ENCODE results near the gene CD300LD.
A peak's percentile ranks its signal among the peaks of the same experiment; 100 is the strongest.
"Not testable (repeated sequence)": the region's sequence is repeated elsewhere in the genome, so short reads cannot be mapped to it uniquely, and the experiment has no call there.

CD300LD gene
- total RNA-seq = 0 to 0.09 (median 0) reads per million in 18 experiments

DNA sequence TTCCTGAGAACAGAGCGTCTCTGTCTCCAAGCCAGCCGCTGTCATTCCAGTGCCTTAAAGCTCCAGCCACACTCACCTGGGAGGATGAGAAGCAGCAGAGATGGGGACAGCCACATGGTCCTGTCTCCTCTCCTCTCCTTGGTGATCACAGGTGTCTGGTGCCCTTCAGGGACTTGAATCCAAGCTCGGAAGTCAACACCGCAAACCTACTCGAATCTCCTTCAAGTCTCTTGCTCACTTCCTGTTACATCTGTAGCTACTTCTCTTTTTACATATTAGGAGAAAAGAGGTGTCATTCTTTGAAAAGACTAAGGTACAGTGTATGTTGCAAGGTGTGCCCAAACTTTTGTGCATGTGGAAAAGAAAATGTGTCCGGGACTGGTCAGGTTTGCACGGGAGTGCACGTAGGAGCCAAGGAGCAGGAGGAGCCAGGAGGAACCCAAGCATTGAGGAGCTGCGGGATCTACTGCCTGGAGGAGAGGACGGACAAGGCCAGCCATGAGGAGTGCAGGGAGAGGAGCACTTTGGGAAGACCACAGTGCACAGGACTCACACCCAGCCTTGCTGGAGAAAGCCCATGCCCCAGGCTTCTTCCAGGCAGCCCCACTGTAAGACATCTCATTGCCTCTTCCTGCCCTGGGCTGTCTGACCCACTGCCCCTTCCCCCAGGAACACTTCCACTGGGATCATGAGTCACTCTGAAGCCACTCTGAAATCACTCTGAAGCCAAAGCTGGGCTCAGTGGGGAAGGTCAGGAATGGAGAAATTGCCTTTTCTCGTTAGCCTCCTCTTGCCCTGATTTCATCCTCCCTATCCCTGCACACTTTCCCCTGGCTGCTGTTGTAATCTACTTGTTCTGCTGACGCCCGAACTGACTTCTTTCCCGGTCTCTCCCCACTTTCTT is at the start of gene CD300LD:
CD300LD (minus strand) TSS at position 197 of the 904 bp plus-strand sequence; CDS start at position 116, 81 bp downstream.
- DNase-seq = no peak

DNA sequence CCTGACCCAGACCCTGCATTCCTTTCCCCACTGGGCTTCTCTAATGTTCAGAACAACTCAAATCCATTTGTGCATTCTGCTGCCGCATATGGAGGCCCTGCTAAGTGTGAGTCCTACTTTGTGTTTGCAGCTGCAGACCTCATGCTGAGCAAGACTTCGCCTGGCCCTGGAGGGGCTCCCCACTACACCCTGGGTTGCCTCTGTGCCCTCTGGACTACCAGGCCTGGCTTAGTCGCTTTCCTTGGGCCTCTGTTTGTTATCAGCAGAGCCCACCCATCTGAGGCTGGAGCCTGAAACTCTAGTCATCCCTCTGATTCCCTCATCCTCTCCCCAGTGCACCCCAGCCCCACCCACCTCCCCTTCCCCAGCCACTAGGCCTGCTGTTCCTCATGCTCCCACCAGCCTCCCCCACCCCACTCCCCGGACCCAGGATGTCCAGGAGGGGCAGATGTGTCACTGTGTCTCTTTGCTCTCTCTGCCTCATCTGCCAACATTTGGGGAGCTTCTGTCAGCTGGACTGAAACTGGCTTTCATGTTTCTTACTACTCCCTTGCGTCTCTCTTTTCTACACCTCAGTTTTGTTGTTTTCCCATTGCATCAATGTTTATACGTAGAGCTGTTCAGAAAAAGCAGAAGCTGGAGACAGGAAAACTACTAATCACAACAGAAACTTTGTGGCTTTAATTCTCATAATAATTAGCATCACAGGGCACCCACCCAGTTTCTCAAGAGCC is 49.3 kb upstream of the CD300LD start:
- DNase-seq = peak; percentile 75 to 94

DNA sequence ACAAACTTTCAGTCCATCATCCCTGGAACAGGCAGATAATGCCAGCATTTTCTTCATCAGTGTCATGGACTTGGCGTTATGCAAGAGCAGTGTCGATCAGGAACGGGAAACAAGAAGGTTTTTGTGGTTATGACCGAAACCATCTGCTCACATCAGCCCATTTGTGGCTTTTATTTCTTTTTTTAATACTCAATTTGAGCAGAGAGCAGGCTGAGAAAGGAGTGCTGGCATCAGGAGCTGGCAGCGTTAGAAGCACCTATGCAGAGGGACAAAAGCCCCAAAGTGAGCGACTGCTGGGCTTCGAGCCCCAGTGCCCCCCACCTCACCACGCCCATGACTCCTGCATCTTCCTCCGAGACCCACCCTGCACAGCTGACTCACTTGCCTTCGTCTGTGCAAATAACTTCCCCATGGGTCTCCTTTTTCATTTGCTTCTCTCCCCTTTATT is 47.6 kb upstream of the CD300LD start:
- peak; percentile 78 to 79 for DNase-seq

DNA sequence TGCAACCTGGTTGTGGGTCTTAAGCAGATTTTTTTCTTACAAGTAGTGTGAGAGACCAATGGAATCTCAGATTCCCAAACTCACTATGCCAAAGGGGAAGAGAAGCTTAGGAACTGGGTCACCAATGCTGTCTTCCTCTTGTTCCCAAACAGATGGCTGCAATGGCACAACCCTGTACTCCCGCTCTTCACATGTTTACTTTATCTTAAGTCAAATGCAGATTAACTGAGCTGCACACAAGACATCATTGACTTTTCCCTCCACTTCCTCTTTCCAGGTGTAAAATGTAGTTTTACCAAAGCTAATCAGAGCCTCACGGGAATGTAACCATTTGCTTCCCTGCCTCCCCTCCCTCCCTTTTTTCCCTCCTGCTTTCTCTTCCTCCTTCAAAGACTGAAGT is 45.8 kb upstream of the CD300LD start:
- DNase-seq = peak in 1 of 2 donors; percentile 21

DNA sequence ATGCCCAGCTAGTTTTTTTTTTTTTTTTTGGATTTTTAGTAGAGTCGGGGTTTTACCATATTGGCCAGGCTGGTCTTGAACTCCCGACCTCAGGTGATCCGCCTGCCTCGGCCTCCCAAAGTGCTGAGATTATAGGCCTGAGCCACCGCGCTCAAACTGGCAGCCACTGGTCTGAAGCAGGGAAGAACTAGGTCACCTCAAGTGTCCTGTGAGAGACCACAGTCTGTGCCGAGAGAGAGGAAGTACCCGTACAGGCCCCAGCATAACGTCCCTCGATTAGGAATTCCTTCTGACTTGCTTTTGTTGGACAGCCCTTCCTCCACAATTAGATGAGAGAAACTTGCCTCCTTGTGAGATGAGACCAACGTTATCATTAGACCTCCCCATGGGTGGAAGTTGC is 45.2 kb upstream of the CD300LD start:
- peak; percentile 41 to 52 for DNase-seq

DNA sequence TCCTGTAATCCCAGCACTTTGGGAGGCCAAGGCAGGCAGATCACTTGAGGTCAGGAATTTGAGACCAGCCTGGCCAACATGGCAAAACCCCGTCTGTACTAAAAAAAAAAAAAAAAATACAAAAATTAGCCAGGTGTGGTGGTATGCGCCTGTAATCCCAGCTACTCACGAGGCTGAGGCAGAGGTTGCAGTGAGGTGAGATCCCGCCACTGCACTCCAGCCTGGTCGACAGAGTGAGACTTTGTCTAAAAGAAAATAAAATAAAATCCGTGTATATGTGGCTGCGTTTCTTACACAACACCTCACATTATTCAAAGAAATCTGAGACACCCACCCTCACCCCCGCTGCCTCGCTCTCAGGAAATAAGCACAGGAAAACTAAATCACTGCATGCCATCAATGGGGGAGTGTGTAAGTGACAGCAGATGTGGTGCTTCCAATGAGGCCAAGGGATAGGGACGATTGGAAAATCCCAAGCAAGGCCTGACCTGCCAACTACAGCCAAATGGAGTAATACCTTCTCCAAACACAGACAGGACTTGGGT is 44.5 kb upstream of the CD300LD start:
- not testable (repeated sequence) for DNase-seq

DNA sequence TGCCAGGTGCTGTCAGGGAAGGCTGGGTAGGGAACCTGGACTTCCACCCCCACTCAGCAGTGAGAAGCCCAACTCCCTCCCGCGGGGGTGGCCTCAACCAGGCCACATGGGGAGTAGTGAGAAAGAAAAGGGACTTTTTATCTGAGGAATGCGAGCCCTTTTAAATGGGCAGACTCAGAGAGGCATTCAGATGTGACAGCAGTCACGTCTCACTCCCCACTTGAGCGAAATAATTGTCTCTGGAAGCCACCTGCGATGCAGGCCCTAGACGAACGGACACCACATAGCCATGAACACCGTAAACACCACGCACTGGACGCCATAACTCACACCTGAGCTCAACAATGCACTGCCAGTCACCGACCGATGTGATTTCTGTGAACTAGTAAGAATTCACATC is 43.3 kb upstream of the CD300LD start:
- DNase-seq = no peak

DNA sequence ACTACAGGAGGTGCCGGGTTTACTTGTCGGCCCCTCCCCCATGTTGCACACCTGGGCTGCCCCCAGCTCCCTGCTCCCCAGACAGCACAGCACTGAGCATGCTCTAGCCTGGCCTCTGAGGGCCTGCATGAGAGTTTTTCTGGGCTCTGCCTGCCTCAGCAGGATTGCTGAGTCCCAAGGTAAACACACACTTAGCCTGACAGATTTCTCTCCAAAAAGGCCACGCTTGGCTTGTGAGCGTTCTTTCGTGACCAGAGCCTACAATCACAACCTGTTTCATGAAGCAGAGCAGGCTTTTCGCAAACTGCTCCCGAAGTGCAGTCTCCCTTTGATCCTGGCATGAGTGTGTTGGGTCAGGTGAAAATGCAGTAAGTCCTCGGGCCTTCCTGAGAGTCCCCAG is 41.2 kb upstream of the CD300LD start:
- no peak for DNase-seq

DNA sequence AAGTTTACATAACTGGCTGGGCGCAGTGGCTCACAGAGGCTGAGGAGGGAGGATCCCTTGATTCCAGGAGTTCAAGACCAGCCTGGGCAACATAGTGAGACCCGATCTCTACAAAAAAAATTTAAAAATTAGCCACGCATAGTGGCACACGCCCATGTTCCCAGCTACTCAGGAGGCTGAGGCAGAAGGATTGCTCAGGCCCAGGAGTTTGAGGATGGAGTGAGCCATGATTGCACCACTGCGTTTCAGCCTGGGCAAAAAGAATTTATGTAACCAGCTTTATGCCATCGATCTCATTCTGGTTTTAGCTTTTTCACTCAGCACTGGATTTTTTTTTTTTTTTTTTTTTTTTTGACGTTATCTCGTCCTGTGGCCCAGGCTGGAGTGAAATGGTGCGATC is 40.5 kb upstream of the CD300LD start:
- DNase-seq = peak; percentile 56 to 66

DNA sequence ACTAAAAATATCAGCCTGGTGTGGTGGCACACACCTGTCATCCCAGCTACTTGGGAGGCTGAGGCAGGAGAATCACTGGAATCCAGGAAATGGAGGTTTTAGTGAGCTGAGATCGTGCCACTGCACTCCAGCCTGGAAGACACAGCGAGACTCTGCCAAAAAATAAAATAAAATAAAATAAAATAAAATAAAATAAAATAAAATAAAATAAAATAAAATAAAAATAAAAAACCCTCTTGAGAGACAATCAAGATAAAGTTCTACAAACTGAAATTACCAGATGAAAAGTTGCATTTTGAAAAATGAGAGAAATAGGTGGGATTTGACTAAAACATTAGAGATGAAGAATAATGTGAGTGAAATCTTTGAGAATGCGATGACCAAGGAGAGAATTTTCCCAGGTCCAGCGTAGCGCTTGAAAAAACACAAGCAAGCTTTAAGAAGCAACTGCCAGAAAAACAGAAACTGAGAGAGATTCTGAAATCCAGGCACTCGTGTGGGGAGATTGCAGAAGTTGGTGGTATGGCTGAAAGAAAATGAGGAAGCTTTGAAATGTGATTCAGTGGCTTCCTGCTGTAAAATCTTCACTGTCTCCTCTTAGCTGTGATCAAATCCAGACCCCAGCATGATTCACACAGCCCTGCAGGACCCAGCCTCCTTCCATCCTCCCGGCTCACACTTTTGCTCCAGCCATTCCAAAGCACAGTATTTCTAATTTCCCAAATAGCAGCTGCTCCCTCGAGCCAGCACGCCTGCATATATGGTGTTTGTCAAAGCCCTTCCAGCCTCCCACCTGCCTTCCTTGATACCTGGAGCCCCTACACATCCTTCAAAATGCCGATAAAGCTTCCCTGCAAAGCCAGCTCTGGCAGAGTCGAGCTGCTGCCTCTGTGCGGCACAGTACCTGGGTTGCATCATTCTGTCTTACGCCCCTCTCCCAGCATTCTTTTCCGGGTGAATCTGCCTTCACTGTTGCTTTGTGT is 39.7 kb upstream of the CD300LD start:
- peak; percentile 91 to 95 for DNase-seq

DNA sequence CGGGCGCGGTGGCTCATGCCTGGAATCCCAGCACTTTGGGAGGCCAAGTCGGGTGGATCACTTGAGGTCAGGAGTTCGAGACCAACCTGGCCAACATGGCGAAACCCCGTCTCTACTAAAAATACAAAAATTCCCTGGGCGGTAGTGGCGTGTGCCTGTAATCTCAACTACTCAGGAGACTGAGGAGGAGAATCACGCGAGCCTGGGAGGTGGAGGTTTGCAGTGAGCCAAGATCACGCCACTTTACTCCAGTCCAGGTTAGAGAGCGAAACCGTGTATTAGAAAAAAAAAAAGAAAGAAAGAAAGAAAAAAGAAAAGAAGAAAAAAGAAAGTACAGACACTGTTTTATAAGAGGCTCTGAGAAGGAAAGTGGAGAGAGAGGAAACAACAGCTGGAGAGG is 38.2 kb upstream of the CD300LD start:
- not testable (repeated sequence) for DNase-seq

DNA sequence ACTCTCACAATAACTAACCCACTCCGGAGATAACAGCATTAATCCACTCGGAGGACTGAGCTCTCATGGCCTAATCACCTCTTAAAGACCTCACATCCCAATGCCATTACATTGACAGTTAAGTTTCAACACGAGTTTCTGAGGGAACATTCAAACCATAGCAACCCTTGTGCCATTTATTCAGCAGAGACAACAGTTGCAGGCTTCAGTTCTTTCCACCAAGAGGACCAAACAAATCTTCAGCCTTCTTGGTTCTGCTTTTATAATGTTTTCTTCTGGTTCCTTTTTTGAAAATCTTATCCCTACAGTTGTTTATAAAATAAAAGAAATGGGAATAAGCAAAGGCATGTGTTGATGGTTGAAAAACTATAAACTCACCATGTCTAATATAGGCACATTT is 33.6 kb upstream of the CD300LD start:
- peak in 1 of 2 donors; percentile 44 for DNase-seq

DNA sequence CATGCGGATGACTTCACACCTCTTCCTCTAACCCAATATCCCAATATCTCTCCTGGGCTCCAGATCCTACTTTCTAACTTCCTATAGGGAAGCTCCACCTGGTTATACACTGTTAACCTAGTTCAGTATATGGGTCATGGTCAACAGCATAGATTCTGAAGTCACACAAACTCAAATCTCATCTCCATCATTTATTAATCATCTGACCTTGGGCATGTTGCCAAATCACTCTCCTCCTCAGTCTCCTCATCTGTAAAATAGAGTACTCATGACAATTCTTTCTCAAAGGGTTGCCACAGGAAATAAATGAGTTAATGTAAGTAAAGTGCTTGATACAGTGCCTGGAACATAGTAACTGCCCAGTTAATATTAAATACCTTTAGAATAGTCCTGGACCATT is 32.0 kb upstream of the CD300LD start:
- DNase-seq = no peak

DNA sequence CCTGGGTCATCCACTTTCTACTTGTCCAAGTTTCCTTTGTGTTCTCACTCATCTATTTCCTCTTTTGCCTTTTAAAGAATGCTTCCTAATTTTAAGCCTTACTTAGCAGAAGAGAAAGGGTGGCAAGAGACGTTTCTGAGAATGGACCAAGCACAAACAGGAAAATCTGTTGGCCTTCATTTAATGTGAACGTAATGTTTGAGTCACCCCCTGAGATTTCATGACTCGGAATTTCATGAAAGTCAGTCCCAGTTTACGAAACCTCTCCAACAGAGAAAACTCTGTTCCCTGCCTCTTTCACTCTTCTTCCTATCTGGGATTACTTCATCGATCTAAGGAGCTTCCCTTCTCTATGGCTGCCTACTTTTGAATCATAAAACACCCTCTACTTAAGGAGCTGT is 31.6 kb upstream of the CD300LD start, which contains the start of gene CD300E:
CD300E (minus strand) TSS at position 46 of the 401 bp plus-strand sequence. CDS start 117 bp downstream, outside the sequence.
- peak; percentile 82 to 94 for DNase-seq

DNA sequence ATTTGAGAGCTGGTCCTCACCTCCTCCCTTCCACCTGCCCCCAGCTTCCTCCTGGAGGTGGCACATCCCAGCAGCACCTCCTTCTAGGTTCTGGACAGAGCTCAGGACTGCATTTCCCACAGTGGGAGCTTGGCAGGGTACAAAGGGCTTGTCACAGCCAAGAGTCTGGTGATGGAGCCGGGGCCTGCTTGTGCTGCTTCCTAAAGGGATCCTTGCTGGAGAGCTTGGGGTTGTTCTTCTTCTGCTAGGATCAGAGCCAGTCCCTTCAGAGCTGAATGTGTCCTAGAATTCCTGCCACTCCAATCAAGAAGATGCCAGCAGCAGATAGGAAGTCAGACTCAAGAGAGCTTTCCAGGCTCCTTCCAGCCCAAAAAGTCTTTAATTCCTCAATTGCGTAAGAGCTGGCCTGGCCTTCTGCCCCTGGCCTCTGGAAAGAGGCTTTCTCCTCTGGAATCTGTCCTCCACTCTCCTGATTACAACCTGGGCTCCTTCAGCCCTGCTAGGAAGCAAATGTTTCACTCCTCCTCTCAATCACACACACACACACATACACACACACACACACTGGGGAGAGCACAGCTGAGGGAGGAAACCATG is 27.1 kb upstream of the CD300LD start:
- no peak for DNase-seq

DNA sequence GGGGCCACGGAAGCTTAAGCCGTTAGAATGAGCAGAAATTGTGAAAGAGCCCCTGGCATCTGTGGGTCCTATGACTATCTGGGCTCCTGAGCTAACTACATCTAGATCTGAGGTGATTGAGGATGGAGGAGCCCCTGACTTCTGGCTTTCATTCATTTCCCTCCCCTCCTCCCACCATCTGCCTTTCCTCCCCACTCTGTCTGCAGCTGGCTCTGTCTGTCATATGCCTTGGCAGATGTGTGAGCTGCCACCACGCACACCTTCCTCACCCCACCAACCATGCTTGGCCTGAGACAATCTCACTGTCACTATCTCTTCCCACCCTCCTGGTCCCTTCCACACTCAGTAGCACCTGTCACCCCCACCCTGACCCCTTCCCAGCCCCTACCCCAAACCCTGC is 26.4 kb upstream of the CD300LD start:
- DNase-seq = no peak

DNA sequence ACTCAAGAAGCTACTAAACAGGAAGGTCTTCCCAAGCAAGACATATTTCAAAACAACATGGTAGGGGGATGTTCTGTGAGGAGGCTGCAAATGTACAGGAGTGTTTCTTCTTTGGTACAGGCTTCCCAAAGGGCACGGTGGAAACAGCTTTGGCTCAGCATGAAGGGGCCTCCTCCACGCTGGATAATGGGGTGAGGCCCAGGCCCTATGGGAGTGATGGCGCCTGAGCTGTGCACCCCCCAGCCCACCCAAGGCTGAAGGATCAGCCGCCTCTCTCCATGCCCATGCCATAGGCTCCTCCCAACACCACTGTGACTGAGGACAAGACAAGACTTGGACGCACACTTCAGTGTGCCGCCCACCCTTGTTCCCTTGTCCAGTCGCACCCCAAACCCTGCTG is 24.6 kb upstream of the CD300LD start:
- no peak for DNase-seq

DNA sequence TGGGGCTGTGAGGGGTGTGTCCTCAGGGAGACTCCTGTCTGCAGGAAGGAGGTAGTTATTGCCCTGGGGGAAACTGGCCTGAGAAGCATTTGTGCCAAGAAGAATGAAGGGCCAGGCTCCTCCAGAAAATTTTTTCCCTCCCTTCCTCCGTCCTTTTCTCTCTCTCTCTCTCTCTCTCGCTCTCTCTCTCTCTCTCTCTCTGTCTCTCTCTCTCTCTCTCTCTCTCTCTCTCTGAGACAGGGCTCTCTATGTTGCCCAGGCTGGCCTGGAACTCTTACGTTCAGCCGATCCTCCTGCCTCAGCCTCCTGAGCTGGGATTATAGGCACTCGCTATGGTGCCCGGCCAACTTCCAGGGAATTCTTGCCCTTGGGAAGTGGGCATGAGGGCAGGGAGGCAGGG is 20.0 kb upstream of the CD300LD start:
- DNase-seq = no peak

DNA sequence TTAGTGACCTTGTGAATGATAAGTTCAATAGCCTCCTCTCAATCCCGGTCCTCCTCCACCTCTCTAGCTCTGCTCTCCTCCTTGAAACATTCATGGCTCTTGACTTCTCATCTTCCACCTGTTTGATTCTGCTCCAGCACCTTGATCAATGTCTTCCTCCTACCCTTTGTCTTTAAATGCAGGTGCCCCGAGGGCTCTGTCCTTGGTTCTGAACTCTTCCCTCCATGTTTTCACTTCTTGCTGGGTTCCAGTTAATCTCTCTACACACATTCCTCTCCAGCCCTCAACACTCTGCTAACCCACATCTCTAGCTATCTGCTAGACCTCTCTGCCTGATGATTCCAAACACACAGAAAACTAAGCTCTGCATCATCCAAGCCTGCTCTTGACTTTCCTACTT is 18.0 kb upstream of the CD300LD start:
- DNase-seq = no peak

DNA sequence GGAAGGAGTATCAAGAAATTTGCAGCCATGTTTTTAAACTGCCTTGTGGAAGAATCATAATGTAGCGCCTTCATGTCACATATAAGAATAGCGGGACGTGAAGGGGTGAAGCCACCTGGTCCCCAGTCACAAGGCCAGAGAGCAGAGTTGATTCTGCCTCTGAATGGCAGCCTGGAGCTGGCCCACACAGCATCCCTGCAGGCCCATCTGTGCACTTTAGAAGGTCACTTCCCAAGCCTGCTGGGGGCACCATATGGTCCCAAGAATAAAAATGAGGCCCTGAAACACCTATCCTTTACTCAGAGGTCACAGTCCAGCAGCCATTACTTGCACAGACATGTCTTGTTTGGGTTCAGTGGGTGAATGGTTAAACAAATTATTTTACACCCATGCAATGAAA is 16.4 kb upstream of the CD300LD start:
- DNase-seq = no peak

DNA sequence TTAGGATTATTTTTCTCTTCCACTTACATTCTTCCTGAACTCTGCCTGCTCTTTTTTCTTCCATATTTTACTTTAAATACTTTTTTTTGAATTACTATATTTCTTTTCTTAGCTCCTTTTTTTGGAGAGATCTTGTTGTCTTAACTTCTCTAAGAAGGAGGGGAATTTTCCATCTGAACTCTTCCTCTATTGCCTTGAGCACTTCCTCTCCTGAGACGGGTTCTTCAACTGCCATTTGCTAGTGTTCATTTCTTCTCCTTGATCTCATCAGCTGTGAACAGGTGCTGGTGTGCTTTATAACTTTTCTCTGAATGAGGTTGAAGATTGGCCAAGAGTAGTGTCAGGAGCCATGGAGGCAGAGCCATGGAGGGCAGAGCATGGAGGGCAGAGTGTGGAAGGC is 15.1 kb upstream of the CD300LD start:
- DNase-seq = peak; percentile 47 to 58

DNA sequence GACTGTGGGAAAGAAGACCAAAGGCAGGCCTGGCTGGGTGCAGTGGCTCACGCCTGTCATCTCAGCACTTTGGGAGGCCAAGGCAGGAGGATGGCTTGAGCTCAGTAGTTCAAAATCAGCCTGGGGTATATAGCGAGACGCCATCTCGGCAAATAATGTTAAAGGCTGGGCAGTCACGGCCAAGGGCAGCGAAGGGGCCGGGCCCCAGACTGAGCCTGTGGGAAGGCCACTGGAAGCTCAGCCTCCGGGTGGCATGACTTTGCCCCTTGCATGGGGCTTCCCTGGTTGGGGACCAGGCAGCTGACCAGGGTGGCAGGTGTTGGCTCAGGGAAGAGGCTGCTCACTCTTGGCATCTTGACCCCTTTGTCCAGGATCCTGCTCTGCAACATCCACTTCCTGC is 14.0 kb upstream of the CD300LD start:
- no peak for DNase-seq

Data from inflammatory macrophage (primary cell).